G401.6 (cell line): ENCODE measurements around the gene EGLN1.
"Not testable (repeated sequence)": the region's sequence is repeated elsewhere in the genome, so short reads cannot be mapped to it uniquely, and the experiment has no call there.

ENCODE experiments used
- FAIRE-seq: peaks from 2 replicates; lab custom pipeline; 2012; peaks lifted over from hg19 to GRCh38; lab: Jason Lieb, UNC

The EGLN1 gene

DNA sequence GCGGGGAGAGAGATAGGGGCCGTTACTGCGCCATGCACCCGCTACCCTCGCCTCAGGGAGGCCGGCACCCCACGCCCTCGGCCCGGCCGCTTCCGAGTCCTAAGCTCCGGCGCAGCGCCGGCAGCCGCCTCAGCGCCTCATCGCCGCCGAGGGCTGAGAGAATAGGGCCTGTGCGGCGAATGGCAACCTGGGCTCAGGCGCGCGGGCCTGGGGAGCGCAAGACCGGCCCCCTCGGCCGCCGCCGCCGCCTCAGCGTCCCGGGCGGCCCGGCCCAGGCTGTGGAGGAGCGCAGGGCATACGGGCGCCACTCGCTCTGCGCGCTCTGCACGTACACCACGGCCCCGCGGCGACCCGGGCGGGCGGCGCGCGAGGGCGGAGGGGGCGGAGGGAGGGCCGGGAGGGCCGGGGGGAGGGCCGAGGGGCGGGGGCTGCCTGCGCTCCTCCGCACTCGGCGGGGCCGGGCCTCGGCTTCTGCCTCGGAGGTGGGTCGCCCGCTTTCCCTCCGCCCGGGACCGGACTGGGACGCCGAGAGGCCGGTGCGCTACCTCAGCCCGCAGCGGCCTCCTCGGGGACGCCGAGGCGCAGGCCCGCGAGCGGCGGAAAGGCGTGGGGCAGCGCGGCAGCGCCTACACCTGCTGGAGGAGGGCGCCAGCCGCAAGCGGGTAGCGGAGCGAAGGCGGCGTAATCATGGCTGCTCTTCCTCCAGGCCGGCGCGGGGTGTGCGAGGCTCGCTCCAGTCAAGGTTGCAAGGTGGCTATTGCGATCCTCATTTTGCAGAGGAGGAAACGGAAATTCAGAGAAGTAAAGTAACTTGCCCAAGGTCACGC, at the start of gene EGLN1:
EGLN1 (minus strand) TSS at position 317 of the 827 bp plus-strand sequence. CDS start 399 bp downstream, outside the sequence.
- no peak for FAIRE-seq

- FAIRE-seq = not testable (repeated sequence)
Observed at GRCh38 chr1:231471500-231471899, 49.4 kb upstream of the EGLN1 start.

- FAIRE-seq = not testable (repeated sequence)
Observed at GRCh38 chr1:231471027-231471426, 48.9 kb upstream of the EGLN1 start.

DNA sequence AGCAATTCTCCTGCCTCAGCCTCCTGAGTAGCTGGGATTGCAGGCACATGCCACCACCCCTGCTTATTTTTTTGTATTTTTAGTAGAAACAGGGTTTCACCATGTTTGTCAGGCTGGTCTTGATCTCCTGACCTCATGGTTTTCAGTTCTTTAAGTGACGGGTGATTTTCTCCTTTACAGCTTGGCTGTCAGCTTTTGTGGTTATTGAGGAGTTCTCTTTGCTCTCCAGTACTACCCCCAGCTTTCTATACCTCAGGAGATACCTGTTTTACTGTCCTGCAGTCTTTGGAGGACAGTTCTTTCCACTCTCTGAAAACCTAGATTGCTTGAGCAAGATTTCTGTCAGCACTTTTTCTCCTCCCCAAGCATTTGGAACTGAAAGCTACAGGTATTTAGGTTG, 45.9 kb upstream of the EGLN1 start:
- FAIRE-seq = no peak

GRCh38 chr1:231465051-231465450, 43.0 kb upstream of the EGLN1 start:
- no peak for FAIRE-seq

DNA sequence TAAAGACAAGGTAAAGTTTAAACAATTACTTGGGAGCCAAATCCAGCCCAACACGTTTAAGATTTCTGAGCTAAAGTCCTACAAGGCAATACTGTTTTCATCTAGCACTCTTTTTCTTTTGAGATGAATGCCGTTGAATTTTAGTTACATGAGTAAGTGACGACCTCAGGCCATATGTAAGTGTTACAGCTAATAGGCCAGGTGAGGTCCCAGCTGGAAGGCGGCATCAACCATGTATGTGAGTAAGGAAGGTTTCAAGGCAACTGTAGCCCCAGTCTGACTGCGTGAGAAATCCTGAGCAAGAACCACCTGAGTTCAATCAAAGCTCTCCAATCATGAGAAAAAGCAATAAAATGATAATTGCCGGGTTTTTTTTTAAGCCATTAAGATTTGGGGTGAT, 41.5 kb upstream of the EGLN1 start:
- FAIRE-seq = no peak

GRCh38 chr1:231460614-231461013, 38.5 kb upstream of the EGLN1 start:
- no peak for FAIRE-seq

DNA sequence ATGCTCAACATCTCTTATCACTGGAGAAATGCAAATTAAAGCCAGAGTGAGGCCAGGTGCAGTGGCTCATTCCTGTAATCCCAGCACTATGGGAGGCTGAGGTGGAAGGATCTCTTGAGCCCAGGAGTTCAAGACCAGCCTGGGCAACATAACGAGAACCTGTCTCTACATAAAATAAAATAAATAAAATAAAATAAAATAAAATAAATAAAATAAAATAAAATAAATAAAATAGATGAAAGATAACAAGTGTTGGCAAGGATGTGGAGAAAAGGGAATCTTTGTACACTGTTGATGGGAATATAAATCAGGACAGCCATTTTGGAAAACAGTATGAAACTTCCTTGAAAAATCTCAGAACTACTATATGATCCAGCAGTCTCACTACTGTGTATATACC, 37.4 kb upstream of the EGLN1 start:
- not testable (repeated sequence) for FAIRE-seq

- not testable (repeated sequence) for FAIRE-seq
Observed at GRCh38 chr1:231457956-231458355, 35.9 kb upstream of the EGLN1 start.

GRCh38 chr1:231454133-231454532, 32.0 kb upstream of the EGLN1 start:
- not testable (repeated sequence) for FAIRE-seq

DNA sequence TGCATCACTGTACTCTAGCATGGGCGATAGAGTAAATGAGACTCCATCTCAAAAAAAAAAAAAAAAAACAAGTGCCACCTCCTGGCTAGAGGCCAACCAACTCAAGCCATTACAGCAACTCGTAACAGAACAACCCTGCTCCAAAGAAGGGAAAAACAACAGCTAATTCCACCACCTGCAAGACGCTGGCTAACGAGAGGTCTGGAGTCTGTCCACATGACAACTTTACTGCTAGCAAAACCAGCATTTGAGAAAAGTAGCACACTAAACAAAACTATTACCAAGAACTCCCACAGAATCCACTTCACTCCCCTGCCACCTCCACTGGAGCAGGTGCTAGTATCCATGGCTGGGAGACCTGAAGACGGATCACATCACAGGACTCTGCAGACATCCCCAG, 24.1 kb upstream of the EGLN1 start:
- no peak for FAIRE-seq

DNA sequence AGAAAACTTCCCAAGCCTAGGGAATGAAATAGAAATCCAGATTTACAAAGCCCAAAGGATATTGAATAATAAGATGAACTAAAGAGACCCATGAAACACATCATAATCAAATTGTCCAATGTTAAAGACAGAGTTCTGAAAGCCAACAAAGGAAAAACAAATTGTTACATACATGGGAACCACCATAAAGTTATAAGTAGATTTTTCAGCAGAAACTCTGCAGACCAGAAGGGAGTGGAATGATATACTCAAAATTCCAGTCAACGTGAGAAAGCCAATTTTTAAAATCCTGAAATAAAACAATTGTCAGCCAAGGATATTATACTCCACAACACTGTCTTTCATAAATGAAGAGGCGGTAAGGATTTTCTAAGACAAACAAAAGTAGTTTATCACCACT, 22.0 kb upstream of the EGLN1 start:
- FAIRE-seq = no peak

DNA sequence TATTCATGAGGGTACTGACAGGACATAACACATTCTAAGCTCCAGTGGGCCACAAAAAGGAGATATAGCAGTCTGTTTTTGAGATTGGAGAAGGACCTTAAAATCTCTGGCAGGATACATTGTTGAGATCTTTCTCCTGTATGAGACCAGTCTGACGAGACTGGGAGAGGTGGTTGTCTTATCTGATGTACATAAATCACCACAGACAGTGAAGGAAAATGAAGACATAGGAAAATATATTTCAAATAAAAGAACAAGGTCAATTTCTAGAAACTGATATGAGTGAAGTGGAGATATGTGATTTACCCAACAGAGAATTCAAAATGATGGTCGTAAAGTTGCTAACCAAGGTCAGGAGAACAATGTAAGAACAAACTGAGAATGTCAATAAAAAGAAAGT, 21.3 kb upstream of the EGLN1 start:
- FAIRE-seq = no peak

GRCh38 chr1:231442735-231443134, 20.6 kb upstream of the EGLN1 start:
- no peak for FAIRE-seq

DNA sequence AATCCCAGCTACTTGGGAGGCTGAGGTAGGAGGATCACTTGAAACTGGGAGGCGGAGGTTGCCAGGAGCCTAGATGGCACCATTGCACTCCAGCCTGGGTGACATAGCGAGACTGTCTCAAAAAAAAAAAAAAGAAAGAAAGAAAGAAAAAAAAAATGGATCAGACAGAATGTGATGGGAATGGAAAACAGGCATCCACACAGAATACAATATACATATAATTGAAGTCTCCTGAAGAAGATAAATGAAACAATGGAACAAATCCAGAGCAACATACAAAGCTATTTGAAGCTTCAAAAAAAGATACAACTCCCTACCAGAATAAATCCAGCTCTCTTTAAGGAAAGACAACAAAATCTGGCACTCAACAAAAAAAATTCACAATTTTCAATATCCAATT, 10.9 kb upstream of the EGLN1 start:
- FAIRE-seq = no peak

DNA sequence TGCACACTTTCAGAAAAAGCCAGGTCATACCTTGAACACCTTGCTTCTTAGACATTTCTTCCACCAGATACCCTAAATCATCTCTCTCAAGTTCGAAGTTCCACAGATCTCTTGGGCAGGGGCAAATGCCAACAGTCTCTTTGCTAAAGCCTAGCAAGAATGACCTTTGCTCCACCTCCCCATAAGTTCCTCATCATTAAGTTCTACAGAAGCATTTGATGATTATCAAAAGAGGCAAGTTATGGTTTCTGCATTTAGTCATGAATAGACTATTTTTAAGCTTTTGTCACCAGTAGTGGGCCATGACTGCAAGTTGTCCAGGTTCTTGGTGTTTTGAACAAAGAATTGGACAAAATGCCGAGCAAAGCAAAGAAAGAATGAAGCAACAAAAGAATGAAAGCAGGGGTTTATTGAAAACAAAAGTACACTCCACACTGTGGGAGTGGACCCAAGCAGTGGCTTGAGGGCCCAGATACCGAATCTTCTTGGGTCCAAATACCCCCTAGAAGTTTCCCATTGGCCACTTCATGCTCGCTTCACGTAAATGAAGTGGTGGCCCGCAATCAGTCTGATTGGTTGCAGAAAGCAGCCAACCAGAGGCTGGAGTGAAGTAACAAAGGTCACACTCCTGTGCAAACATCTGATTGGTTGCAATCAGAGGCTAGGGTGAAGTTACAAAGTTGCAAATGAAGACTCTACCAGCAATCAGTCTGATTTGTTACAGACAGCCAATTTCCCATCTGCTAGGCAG, 9.8 kb upstream of the EGLN1 start:
- no peak for FAIRE-seq

GRCh38 chr1:231430678-231431352, 8.7 kb upstream of the EGLN1 start:
- not testable (repeated sequence) for FAIRE-seq

DNA sequence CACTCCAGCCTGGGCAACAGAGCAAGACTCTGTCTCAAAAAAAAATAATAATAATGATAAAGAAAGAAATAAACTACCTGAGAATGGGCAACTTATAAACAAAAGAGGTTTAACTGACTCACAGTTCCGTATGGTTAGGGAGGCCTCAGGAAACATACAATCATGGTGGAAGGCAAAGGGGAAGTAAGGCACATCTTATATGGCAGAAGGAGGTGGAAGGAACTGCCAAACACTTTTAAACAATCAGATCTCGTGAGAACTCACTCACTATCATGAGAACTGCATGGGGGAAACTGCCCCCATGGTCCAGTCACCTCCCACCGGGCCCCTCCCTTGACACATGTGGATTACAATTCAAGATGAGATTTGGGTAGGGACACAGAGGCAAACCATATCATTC, 6.3 kb upstream of the EGLN1 start:
- no peak for FAIRE-seq

GRCh38 chr1:231424950-231425805, 3.1 kb upstream of the EGLN1 start:
- no peak for FAIRE-seq

GRCh38 chr1:231423648-231424047, 1.6 kb upstream of the EGLN1 start:
- FAIRE-seq = no peak

- FAIRE-seq = peak; percentile 78
Observed at GRCh38 chr1:231422798-231423309, 767 bp upstream of the EGLN1 start.

DNA sequence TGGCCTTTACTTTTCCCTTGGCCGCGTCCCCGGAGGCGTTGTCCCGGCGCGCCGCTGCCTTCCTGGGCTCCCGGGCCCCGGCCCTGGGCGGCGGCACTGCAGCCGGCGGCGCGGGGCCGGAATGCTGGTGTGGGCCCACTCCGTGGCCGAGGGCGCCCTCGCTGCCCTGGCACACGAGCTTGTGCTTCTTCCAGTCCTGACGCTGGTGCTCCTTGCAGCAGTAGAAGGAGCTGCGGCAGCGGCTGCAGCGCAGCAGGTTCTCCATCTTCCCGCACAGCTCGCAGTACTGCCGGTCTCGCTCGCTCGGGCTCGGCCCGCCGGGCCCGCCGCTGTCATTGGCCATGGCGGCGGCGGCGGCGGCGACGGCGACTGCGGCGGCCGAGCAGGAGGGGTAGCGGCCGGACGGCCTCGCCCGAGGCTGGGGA, 529 bp downstream of the EGLN1 start:
- FAIRE-seq = no peak
